GM12872 (cell line): ENCODE results near the gene ITPKB.

Experiments
- CTCF ChIP-seq: IDR thresholded peaks from 3 replicates; pipeline ENCODE4 v1.5.1; 2011; ENCODE audit warnings: low read depth, mild to moderate bottlenecking, low read length, moderate library complexity; ENCODE audit not compliant: insufficient read depth

The ITPKB gene

GRCh38 chr1:226690460-226690982, 48.6 kb downstream of the ITPKB start:
- TF ChIP-seq CTCF = no peak

GRCh38 chr1:226688808-226689207, 50.3 kb downstream of the ITPKB start:
- no peak for TF ChIP-seq CTCF

- TF ChIP-seq CTCF = no peak
Measured at GRCh38 chr1:226688056-226688748, 50.9 kb downstream of the ITPKB start.

GRCh38 chr1:226687426-226687825, 51.7 kb downstream of the ITPKB start:
- TF ChIP-seq CTCF = peak; percentile 47

GRCh38 chr1:226686440-226687425, 52.3 kb downstream of the ITPKB start:
- TF ChIP-seq CTCF = no peak

GRCh38 chr1:226685196-226685820, 53.8 kb downstream of the ITPKB start:
- no peak for TF ChIP-seq CTCF

GRCh38 chr1:226684026-226684425, 55.1 kb downstream of the ITPKB start:
- TF ChIP-seq CTCF = no peak
